LNCAP (cell line): ENCODE measurements around the gene STOM.

Source experiments
- CTCF ChIP-seq: fragments of 450-650 bp; IDR thresholded peaks from 2 replicates; pipeline ENCODE4 v1.5.1; 2017; ENCODE audit warnings: mild to moderate bottlenecking

STOM gene

GRCh38 chr9:121299467-121300282 is 70.4 kb downstream of the STOM start:
- no peak for TF ChIP-seq CTCF

GRCh38 chr9:121298689-121299466 is 71.2 kb downstream of the STOM start:
- no peak for TF ChIP-seq CTCF

GRCh38 chr9:121298016-121298538 is 72.0 kb downstream of the STOM start:
- no peak for TF ChIP-seq CTCF

GRCh38 chr9:121297389-121297788 is 72.7 kb downstream of the STOM start:
- TF ChIP-seq CTCF: no peak

GRCh38 chr9:121296213-121297127 is 73.6 kb downstream of the STOM start:
- TF ChIP-seq CTCF: no peak

GRCh38 chr9:121295662-121296191 is 74.3 kb downstream of the STOM start:
- no peak for TF ChIP-seq CTCF
